H9 (cell line): ENCODE results near the gene ZDHHC17. TPM values are rescaled to one million over a fixed set of nuclear protein-coding genes. Genes with fewer than 3 reads are reported as not detected.

Experiments
- DNase-seq: peaks from one replicate; pipeline ENCODE4 v3.0.0-alpha.2; 2017
- H2AFZ ChIP-seq: one replicate; pipeline ENCODE4 v1.6.1; 2013; ENCODE audit warnings: mild to moderate bottlenecking, low read length, control low read depth, moderate library complexity
- H2AK5ac ChIP-seq: 2 replicates; pipeline ENCODE4 v1.6.1; 2013; ENCODE audit warnings: low read length, control low read depth, mixed read lengths; ENCODE audit not compliant: insufficient read length
- H2BK120ac ChIP-seq: one replicate; pipeline ENCODE4 v1.6.1; 2013; ENCODE audit warnings: low read depth, mild to moderate bottlenecking, low read length, control low read depth, inconsistent platforms; ENCODE audit not compliant: poor library complexity, severe bottlenecking
- H2BK12ac ChIP-seq: 2 replicates; pipeline ENCODE4 v1.6.1; 2013; ENCODE audit warnings: low read length, control low read depth, mixed read lengths, low read depth; ENCODE audit not compliant: insufficient read length
- H2BK15ac ChIP-seq: 2 replicates; pipeline ENCODE4 v1.6.1; 2013; ENCODE audit warnings: low read depth, low read length, control low read depth
- H2BK20ac ChIP-seq: one replicate; pipeline ENCODE4 v1.6.1; 2013; ENCODE audit warnings: low read depth, mild to moderate bottlenecking, low read length, control low read depth, inconsistent platforms; ENCODE audit not compliant: poor library complexity, severe bottlenecking
- H2BK5ac ChIP-seq: 2 replicates; pipeline ENCODE4 v1.6.1; 2013; ENCODE audit warnings: low read length, control low read depth, mixed read lengths; ENCODE audit not compliant: insufficient read length
- H3K14ac ChIP-seq: 2 replicates; pipeline ENCODE4 v1.6.1; 2013; ENCODE audit warnings: low read length, control low read depth; ENCODE audit not compliant: insufficient read depth
- H3K18ac ChIP-seq: 2 replicates; pipeline ENCODE4 v1.6.1; 2013; ENCODE audit warnings: low read depth, mild to moderate bottlenecking, mixed read lengths, low read length, control low read depth; ENCODE audit not compliant: insufficient read length
- H3K23ac ChIP-seq: 2 replicates; pipeline ENCODE4 v1.6.1; 2013; ENCODE audit warnings: low read length, control low read depth, mixed read lengths, low read depth; ENCODE audit not compliant: insufficient read length
- H3K23me2 ChIP-seq: 2 replicates; pipeline ENCODE4 v1.6.1; 2013; ENCODE audit warnings: low read depth, mild to moderate bottlenecking, mixed read lengths, low read length, control low read depth; ENCODE audit not compliant: insufficient read length, poor library complexity, severe bottlenecking
- H3K27ac ChIP-seq: 2 replicates; pipeline ENCODE4 v1.5.1; 2013; ENCODE audit warnings: low read length, control low read depth, mixed read lengths, low read depth; ENCODE audit not compliant: insufficient read length
- H3K27me3 ChIP-seq: 2 replicates; pipeline ENCODE4 v1.6.1; 2013; ENCODE audit warnings: low read length, control low read depth, inconsistent platforms; ENCODE audit not compliant: insufficient read depth
- H3K4ac ChIP-seq: 2 replicates; pipeline ENCODE4 v1.6.1; 2013; ENCODE audit warnings: low read depth, mild to moderate bottlenecking, control low read depth, inconsistent platforms, low read length, moderate library complexity
- H3K4me1 ChIP-seq: 2 replicates; pipeline ENCODE4 v1.6.1; 2013; ENCODE audit warnings: low read length, control low read depth, inconsistent platforms; ENCODE audit not compliant: insufficient read depth
- H3K4me2 ChIP-seq: 2 replicates; pipeline ENCODE4 v1.6.1; 2013; ENCODE audit warnings: low read length, control low read depth, mixed read lengths; ENCODE audit not compliant: insufficient read length, insufficient read depth
- H3K56ac ChIP-seq: 2 replicates; pipeline ENCODE4 v1.6.1; 2013; ENCODE audit warnings: low read depth, mild to moderate bottlenecking, mixed read lengths, low read length, control low read depth; ENCODE audit not compliant: insufficient read length
- H3K79me1 ChIP-seq: 2 replicates; pipeline ENCODE4 v1.6.1; 2013; ENCODE audit warnings: low read depth, mild to moderate bottlenecking, moderate library complexity, low read length, control low read depth, inconsistent platforms; ENCODE audit not compliant: insufficient read depth, poor library complexity, severe bottlenecking
- H3K79me2 ChIP-seq: 2 replicates; pipeline ENCODE4 v1.6.1; 2013; ENCODE audit warnings: low read length, control low read depth, inconsistent platforms; ENCODE audit not compliant: insufficient read depth
- H3K9ac ChIP-seq: 2 replicates; pipeline ENCODE4 v1.6.1; 2013; ENCODE audit warnings: low read length, control low read depth, mixed read lengths; ENCODE audit not compliant: insufficient read length; ENCODE audit errors: extremely low read depth
- H3K9me3 ChIP-seq: one replicate; pipeline ENCODE4 v1.6.1; 2013; ENCODE audit warnings: low read depth, low read length, inconsistent platforms; ENCODE audit not compliant: control insufficient read depth
- H3T11ph ChIP-seq: one replicate; pipeline ENCODE4 v1.6.1; 2013; ENCODE audit warnings: mild to moderate bottlenecking, low read length, control low read depth, inconsistent platforms
- H4K20me1 ChIP-seq: one replicate; pipeline ENCODE4 v1.6.1; 2013; ENCODE audit not compliant: control insufficient read depth, insufficient read length, insufficient read depth
- H4K5ac ChIP-seq: 2 replicates; pipeline ENCODE4 v1.6.1; 2013; ENCODE audit warnings: low read depth, mild to moderate bottlenecking, mixed read lengths, low read length, control low read depth; ENCODE audit not compliant: insufficient read length
- H4K8ac ChIP-seq: replicated peaks from 2 replicates; pipeline ENCODE4 v1.6.1; 2013; ENCODE audit warnings: low read length, control low read depth, mixed read lengths, low read depth; ENCODE audit not compliant: insufficient read length
- H4K91ac ChIP-seq: 2 replicates; pipeline ENCODE4 v1.6.1; 2013; ENCODE audit warnings: low read depth, mild to moderate bottlenecking, moderate library complexity, mixed read lengths, low read length, control low read depth; ENCODE audit not compliant: insufficient read length
- H3K27ac Mint-ChIP-seq, 3 experiments: 2 replicates in 2 of 3; 3 replicates in 1 of 3; pipeline ENCODE4 v1.8.0; 2020 to 2021; ENCODE audit warnings: mixed read lengths in 3 of 3, mild to moderate bottlenecking in 1 of 3, moderate library complexity in 1 of 3
- H3K27me3 Mint-ChIP-seq: 2 replicates; pipeline ENCODE4 v1.8.0; 2021; ENCODE audit warnings: low read depth, mild to moderate bottlenecking, moderate library complexity, mixed read lengths
- H3K36me3 Mint-ChIP-seq, 3 experiments: 2 replicates in 2 of 3; 3 replicates in 1 of 3; pipeline ENCODE4 v1.8.0; 2020 to 2021; ENCODE audit warnings: low read depth in 3 of 3, mixed read lengths in 3 of 3; ENCODE audit not compliant: insufficient read depth in 1 of 3
- H3K4me1 Mint-ChIP-seq, 2 experiments: 2 replicates each; pipeline ENCODE4 v1.8.0; 2020; ENCODE audit warnings: mixed read lengths in 2 of 2
- H3K4me3 Mint-ChIP-seq, 2 experiments: 2 replicates in 1 of 2; 3 replicates in 1 of 2; pipeline ENCODE4 v1.8.0; 2020 to 2021; ENCODE audit warnings: mild to moderate bottlenecking in 2 of 2, mixed read lengths in 2 of 2, moderate library complexity in 1 of 2
- H3K9me3 Mint-ChIP-seq, 2 experiments: 2 replicates in 1 of 2; 3 replicates in 1 of 2; pipeline ENCODE4 v1.8.0; 2020; ENCODE audit warnings: mild to moderate bottlenecking in 2 of 2, mixed read lengths in 2 of 2, moderate library complexity in 1 of 2
- CTCF ChIP-seq: fragments of 200-600 bp; sonication (generic); conservative IDR thresholded peaks from 3 replicates; pipeline ENCODE4 v1.8.0; 2021; ENCODE audit warnings: antibody characterized with exemption, mild to moderate bottlenecking
- WGBS: extraction: QIAGEN DNeasy Blood & Tissue Kit; methylation state at CpG from one replicate; pipeline ENCODE4 v1.1.7; 2013; ENCODE audit warnings: missing lambda C conversion rate, low lambda C conversion rate, mixed read lengths; ENCODE audit not compliant: insufficient read length; ENCODE audit errors: extremely low coverage; 5-methylcytosine and 5-hydroxymethylcytosine counted together
- total RNA-seq: library from RNA; stranded (reverse); gene quantifications from 2 replicates; pipeline ENCODE4 v1.2.1, GENCODE V29; 2021

Gene ZDHHC17
- total RNA-seq, 1 experiment from 2014 or later, result 32.6 TPM

DNA sequence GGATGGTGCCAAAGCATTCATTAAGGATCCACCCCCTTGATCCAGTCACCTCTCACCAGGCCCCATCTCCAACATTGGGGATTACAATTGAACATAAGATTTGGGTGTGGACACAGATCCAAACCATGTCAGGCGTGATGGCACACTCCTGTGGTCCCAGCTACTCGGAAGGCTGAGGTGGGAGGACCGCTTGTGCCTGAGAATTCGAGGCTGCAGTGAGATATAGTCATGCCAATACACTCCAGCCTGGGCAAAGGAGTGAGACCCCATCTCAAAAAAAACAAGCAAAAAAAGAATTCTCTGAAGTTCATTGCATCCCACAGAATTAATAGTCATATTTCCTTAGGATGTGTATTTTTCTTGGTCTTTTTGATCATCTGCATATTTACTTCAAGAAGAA lies 34.9 kb downstream of the ZDHHC17 start:
- Histone ChIP-seq H3K79me2 (no peaks in the 10 kb centered on the region; the same call in 1 of the 2 replicates), H3K18ac (no peak overlapping the region), H4K91ac (no peak overlapping the region), H2AK5ac (no peak overlapping the region), H3K27ac (no peak overlapping the region), H4K5ac (no peak overlapping the region), H2BK120ac (no peak overlapping the region), H2BK20ac (no peak overlapping the region), H3K56ac (no peak overlapping the region), H2BK15ac (no peak overlapping the region), H3K14ac (no peak overlapping the region), H2BK5ac (no peak overlapping the region), H3T11ph (no peak overlapping the region), H3K27me3 (no peaks in the 10 kb centered on the region), H3K4me1 (no peaks in the 10 kb centered on the region), H4K8ac (no peak overlapping the region), H4K20me1 (no peaks in the 10 kb centered on the region), H3K79me1 (no peaks in the 10 kb centered on the region), H3K4me2 (no peak overlapping the region), H3K23me2 (no peaks in the 10 kb centered on the region), H3K4ac (no peak overlapping the region), H2AFZ (no peak overlapping the region), H2BK12ac (no peak overlapping the region), H3K23ac (no peak overlapping the region), H3K9ac (no peak overlapping the region), H3K9me3 (no peaks in the 10 kb centered on the region)
- Mint-ChIP-seq H3K36me3 (peaks cover 36 to 47% (median 45%) of the 10 kb centered on the region in 3 experiments), H3K4me3 (no peak overlapping the region), H3K27ac (no peak overlapping the region), H3K4me1 (no peaks in the 10 kb centered on the region), H3K9me3 (peaks cover 12 to 13% of the 10 kb centered on the region in 2 experiments), H3K27me3 (no peaks in the 10 kb centered on the region)
- TF ChIP-seq CTCF, result no peak
- no peak for DNase-seq
- no CpG with 5 or more reads among the region's 4 CpGs for WGBS
